ENCODE data around the gene EVI2A. TPM values are rescaled to one million over a fixed set of nuclear protein-coding genes. Genes with fewer than 3 reads are reported as not detected.

The EVI2A gene
- total RNA-seq, 4 donors from 2014 or later: 2.5 to 10.6 (median 4.3) TPM

DNA sequence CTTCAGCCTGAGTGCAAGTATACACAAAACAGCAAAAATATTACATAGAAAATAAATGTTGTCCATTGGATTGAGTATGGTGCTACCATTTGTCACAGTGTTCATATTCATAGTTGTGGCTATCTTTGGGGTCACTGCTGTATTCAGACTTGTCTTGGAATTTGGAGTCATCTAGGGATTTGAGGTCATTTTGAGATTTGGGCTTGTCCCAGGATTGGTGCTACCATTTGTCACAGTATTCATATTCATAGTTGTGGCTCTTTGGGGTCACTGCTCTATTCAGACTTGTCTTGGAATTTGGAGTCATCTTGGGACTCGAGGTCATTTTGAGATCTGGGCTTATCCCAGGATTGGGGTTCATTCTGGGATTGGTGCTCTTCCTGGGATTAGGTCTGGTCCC lies 49.2 kb downstream of the EVI2A start:
- Histone ChIP-seq H3K9me3 (no peaks in the 10 kb centered on the region), H3K4me1 (peaks cover 13 to 43% (median 25%) of the 10 kb centered on the region in 4 donors), H3K4me3 (no peak overlapping the region), H3K36me3 (peaks cover 2 to 51% (median 17%) of the 10 kb centered on the region in 4 donors), H3K27ac (replicated peaks in 1 of 4) (no peak overlapping the region), H3K27me3 (no peaks in the 10 kb centered on the region)
- 67% methylated on average over 1 of the region's 1 CpG for WGBS
- no peak for DNase-seq (ENCODE audit: extremely low spot score)
- TF ChIP-seq POLR2A (IDR thresholded peaks at IDR 0.05; ENCODE audit: low read depth) (no peak), EP300 (IDR thresholded peaks at IDR 0.05) (no peak)
- TF ChIP-seq, protein P1, sequence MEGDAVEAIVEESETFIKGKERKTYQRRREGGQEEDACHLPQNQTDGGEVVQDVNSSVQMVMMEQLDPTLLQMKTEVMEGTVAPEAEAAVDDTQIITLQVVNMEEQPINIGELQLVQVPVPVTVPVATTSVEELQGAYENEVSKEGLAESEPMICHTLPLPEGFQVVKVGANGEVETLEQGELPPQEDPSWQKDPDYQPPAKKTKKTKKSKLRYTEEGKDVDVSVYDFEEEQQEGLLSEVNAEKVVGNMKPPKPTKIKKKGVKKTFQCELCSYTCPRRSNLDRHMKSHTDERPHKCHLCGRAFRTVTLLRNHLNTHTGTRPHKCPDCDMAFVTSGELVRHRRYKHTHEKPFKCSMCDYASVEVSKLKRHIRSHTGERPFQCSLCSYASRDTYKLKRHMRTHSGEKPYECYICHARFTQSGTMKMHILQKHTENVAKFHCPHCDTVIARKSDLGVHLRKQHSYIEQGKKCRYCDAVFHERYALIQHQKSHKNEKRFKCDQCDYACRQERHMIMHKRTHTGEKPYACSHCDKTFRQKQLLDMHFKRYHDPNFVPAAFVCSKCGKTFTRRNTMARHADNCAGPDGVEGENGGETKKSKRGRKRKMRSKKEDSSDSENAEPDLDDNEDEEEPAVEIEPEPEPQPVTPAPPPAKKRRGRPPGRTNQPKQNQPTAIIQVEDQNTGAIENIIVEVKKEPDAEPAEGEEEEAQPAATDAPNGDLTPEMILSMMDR (IDR thresholded peaks at IDR 0.05): no peak
- intact Hi-C loops (cut with DNase I): no loop called here

DNA sequence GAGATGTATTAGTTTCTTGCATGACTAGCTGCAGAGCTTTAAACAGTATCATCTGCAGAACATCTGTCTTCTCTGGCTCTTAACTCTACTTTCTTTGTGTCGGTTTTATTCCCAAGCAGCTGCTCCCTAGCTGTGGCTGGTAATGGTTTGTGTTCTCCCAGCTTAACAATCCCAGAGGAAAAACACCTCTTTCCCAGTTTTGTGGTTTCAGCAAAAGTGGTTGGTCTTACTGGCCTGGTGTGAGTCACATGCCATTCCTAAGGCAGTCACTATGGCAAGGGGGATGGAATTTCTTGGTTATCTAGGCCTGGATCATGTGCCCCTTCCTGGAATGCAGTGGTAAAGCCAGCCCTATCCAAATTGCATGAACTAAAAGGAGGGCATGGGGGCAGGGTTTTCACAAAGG lies 51.8 kb downstream of the EVI2A start:
- H3K27me3 ChIP-seq: no peaks in the 10 kb centered on the region
- DNase-seq (ENCODE audit: extremely low spot score): no peak
- intact Hi-C loops (cut with DNase I): no loop called here
- no peaks in the 10 kb centered on the region for H3K9me3 ChIP-seq
- peaks cover 0 to 64% (median 21%) of the 10 kb centered on the region in 4 donors for H3K36me3 ChIP-seq
- peaks cover 13 to 37% (median 25%) of the 10 kb centered on the region in 4 donors for H3K4me1 ChIP-seq
- WGBS: 45% methylated on average over 1 of the region's 1 CpG
- no peak for TF ChIP-seq POLR2AphosphoS5 (IDR thresholded peaks at IDR 0.05)
- no peak for TF ChIP-seq POLR2A (IDR thresholded peaks at IDR 0.05; ENCODE audit: low read depth)
- TF ChIP-seq EP300 (IDR thresholded peaks at IDR 0.05): no peak
- TF ChIP-seq, protein P1 (IDR thresholded peaks at IDR 0.05): no peak
- H3K27ac ChIP-seq (replicated peaks in 1 of 4): peak overlapping the region in 3 of 4 donors; percentile 12 to 16 (median 15)
- no peak overlapping the region for H3K4me3 ChIP-seq

DNA sequence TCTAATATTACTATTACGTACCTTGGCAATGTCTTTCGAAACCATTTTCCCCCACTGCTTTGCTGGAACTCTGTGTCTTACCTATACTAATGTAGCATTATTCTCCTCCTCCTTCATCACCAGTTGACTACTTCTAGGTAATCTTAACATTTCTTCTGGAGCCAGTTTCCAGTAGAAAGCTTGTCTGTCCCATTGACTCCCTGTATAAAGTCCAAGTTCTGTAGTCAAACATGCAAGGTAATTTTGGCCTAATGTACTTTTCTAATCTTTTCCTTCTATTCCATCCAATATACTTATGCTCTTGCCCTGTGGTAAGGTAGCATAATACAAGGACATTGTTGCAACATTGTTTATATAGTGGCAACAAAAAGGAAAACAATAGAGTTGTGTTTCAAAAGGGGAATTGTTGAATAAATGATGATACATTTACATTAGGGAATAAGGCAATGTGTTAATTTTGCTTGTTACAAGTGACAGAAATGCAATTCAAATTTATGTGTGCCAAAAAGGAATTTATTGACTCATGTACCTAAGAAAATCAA lies 52.3 kb downstream of the EVI2A start:
- TF ChIP-seq EP300 (IDR thresholded peaks at IDR 0.05) (no peak), POLR2A (IDR thresholded peaks at IDR 0.05; ENCODE audit: low read depth) (no peak), POLR2AphosphoS5 (IDR thresholded peaks at IDR 0.05) (no peak)
- TF ChIP-seq, protein P1 (IDR thresholded peaks at IDR 0.05): no peak
- 100% methylated on average over 2 of the region's 2 CpGs for WGBS
- peaks cover 0 to 64% (median 21%) of the 10 kb centered on the region in 4 donors for H3K36me3 ChIP-seq
- no peaks in the 10 kb centered on the region for H3K9me3 ChIP-seq
- no peak for DNase-seq (ENCODE audit: extremely low spot score)
- no peaks in the 10 kb centered on the region for H3K27me3 ChIP-seq
- intact Hi-C loops (cut with DNase I): no loop called here
- no peak overlapping the region for H3K4me3 ChIP-seq
- H3K27ac ChIP-seq (replicated peaks in 1 of 4): peak overlapping the region in 3 of 4 donors; percentile 8 to 44 (median 36)
- peaks cover 13 to 33% (median 25%) of the 10 kb centered on the region in 4 donors for H3K4me1 ChIP-seq

Other genes starting within 250 kb of the EVI2A start
- gene NF1, start 226.6 kb downstream of the EVI2A start, total RNA-seq: 10 to 100 TPM; 40.9 to 64.8 (median 44.5) TPM
- 1 to 10 TPM in 1 of 4 donors, under 1 TPM in 1, not detected in 2; 0.66 to 1.1 TPM for gene OMG, start 24.4 kb downstream of the EVI2A start, total RNA-seq
- 10 to 100 TPM in 2 of 4 donors, 1 to 10 TPM in 2; 4.3 to 14.2 (median 7.9) TPM for gene EVI2B, start 7.6 kb downstream of the EVI2A start, total RNA-seq
- gene RAB11FIP4, start 70.1 kb upstream of the EVI2A start, total RNA-seq: 1 to 10 TPM in 3 of 4 donors, under 1 TPM in 1; 0.75 to 2.3 (median 1.7) TPM

Data from esophagus muscularis mucosa (tissue), 4 donors.